ENCODE results near the gene VPS39.

Gene VPS39

DNA sequence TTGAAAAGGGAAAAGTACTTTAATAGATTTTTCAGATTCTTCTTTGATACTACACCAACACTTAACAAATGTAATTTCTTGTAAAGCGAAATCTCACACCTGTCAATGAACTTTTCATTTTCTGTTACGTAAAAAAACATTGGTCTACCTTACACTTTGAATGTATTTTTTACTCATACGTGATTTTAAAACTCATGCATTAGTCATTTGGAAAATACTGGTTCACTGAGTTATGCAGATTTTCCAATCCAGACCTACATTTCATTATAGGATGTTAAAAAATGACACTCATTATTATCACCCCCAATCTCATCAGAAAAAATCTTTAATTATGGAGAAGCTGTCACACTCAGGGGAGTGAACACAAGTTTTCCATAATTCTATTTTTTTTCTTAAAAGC is 14.7 kb downstream of the VPS39 start:
- Histone ChIP-seq H3K4me3 (IDR thresholded peaks at IDR 0.05; ENCODE audit: insufficient read depth, low read depth, low read length) (no peak overlapping the region), H3K79me2 (ENCODE audit: insufficient read depth, low read depth) (no peaks in the 10 kb centered on the region), H3K4me2 (no peak overlapping the region), H3K9ac (no peak overlapping the region), H3K4me1 (ENCODE audit: low read depth, poor library complexity, severe bottlenecking) (peaks cover 4% of the 10 kb centered on the region), H4K20me1 (ENCODE audit: insufficient read depth) (no peaks in the 10 kb centered on the region), H3K36me3 (ENCODE audit: insufficient read depth) (no peaks in the 10 kb centered on the region; the same call in 1 of the 2 replicates), H3K27ac (no peak overlapping the region), H2AFZ (ENCODE audit: low read depth) (no peak overlapping the region), H3K27me3 (ENCODE audit: insufficient read depth, low read depth) (no peaks in the 10 kb centered on the region)
- TF ChIP-seq, protein P1, sequence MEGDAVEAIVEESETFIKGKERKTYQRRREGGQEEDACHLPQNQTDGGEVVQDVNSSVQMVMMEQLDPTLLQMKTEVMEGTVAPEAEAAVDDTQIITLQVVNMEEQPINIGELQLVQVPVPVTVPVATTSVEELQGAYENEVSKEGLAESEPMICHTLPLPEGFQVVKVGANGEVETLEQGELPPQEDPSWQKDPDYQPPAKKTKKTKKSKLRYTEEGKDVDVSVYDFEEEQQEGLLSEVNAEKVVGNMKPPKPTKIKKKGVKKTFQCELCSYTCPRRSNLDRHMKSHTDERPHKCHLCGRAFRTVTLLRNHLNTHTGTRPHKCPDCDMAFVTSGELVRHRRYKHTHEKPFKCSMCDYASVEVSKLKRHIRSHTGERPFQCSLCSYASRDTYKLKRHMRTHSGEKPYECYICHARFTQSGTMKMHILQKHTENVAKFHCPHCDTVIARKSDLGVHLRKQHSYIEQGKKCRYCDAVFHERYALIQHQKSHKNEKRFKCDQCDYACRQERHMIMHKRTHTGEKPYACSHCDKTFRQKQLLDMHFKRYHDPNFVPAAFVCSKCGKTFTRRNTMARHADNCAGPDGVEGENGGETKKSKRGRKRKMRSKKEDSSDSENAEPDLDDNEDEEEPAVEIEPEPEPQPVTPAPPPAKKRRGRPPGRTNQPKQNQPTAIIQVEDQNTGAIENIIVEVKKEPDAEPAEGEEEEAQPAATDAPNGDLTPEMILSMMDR (conservative IDR thresholded peaks at IDR 0.05; ENCODE audit: low read depth, low read length) = no peak

DNA sequence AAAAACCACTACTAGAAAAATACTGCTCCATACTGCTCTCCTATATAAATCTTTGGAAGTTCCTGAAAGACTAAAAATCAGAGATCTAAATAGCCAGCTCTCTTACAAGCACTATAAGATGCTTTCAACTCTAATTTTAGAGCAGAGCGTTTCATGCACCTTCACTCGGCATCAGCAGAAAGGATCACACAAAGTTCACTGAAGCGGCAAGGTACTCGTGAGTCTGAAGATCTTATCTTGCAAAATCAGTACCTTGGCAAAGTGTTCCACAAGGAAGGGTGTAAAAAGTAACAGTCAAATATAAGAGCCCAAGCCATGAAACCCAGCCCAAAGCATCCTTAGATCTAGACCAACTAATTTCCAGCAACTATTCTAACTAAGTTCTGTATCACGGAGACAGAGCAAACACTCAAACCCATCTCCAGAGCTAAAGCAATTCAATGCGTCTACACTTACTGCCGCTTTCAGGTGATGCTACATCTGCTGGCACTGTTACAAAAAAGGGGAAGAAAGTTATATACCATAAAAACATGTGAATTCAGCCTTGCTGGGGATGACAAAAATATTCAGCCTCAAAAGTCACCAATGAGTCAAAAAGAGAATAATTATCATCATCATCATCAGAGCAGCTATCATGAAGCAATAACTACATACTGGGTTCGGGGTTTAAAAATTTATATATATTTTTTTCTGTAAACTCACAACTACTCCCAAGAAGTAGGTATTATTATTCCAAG is 16.3 kb downstream of the VPS39 start:
- Histone ChIP-seq H3K4me1 (ENCODE audit: low read depth, poor library complexity, severe bottlenecking) (peaks cover 4% of the 10 kb centered on the region), H2AFZ (ENCODE audit: low read depth) (no peak overlapping the region), H4K20me1 (ENCODE audit: insufficient read depth) (no peaks in the 10 kb centered on the region), H3K4me3 (IDR thresholded peaks at IDR 0.05; ENCODE audit: insufficient read depth, low read depth, low read length) (no peak overlapping the region), H3K27ac (no peak overlapping the region), H3K9ac (no peak overlapping the region), H3K79me2 (ENCODE audit: insufficient read depth, low read depth) (no peaks in the 10 kb centered on the region), H3K27me3 (ENCODE audit: insufficient read depth, low read depth) (no peaks in the 10 kb centered on the region), H3K36me3 (ENCODE audit: insufficient read depth) (no peaks in the 10 kb centered on the region; the same call in 1 of the 2 replicates), H3K4me2 (no peak overlapping the region)
- TF ChIP-seq, protein P1 (conservative IDR thresholded peaks at IDR 0.05; ENCODE audit: low read depth, low read length) = no peak

DNA sequence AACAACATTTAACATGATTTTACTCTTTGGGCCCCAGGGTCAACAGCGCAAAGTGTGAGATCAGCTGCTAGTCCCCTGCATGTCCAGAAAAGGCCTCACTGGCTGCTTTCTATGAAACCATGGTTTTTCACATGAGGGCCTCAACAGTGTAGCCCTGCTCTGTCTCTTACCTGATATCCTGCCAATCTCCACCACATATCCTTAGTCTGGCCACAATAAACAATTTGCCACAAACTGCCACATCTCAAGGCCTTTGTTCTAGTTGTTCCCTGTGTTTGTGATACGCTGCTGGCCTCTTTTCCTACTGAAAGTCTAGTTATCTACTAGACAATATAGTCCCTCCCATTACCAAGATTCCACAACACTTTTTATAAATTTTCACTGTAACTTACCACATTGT is 17.7 kb downstream of the VPS39 start:
- H3K4me3 ChIP-seq (IDR thresholded peaks at IDR 0.05; ENCODE audit: insufficient read depth, low read depth, low read length) = no peak overlapping the region
- H3K4me1 ChIP-seq (ENCODE audit: low read depth, poor library complexity, severe bottlenecking) = peaks cover 4% of the 10 kb centered on the region
- H3K27me3 ChIP-seq (ENCODE audit: insufficient read depth, low read depth) = no peaks in the 10 kb centered on the region
- H2AFZ ChIP-seq (ENCODE audit: low read depth) = no peak overlapping the region
- no peaks in the 10 kb centered on the region for H3K79me2 ChIP-seq (ENCODE audit: insufficient read depth, low read depth)
- no peaks in the 10 kb centered on the region for H4K20me1 ChIP-seq (ENCODE audit: insufficient read depth)
- H3K9ac ChIP-seq = no peak overlapping the region
- no peaks in the 10 kb centered on the region; the same call in 1 of the 2 replicates for H3K36me3 ChIP-seq (ENCODE audit: insufficient read depth)
- TF ChIP-seq, protein P1 (conservative IDR thresholded peaks at IDR 0.05; ENCODE audit: low read depth, low read length) = no peak
- H3K4me2 ChIP-seq = no peak overlapping the region
- no peak overlapping the region for H3K27ac ChIP-seq

DNA sequence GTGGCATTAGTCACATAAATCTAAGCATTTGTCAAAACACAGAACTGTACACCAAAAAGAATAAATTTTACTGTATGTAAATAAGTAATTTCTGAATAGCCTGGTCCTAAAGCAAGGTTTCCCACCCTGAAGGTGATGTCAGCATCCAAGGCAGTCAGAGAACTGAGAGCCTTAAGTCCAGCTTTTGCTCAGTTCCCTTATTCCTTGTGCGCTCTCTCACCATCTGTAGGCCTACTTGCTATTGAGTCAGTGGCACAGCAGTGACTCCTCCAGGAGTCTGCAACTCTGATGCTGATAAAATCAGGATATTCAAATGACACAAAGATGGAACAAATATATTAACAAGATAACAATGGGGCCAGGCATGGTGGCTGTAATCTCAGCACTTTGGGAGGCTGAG is 22.3 kb downstream of the VPS39 start:
- no peak overlapping the region for H3K27ac ChIP-seq
- peaks cover 4% of the 10 kb centered on the region for H3K4me1 ChIP-seq (ENCODE audit: low read depth, poor library complexity, severe bottlenecking)
- H2AFZ ChIP-seq (ENCODE audit: low read depth) = no peak overlapping the region
- H4K20me1 ChIP-seq (ENCODE audit: insufficient read depth) = no peaks in the 10 kb centered on the region
- H3K27me3 ChIP-seq (ENCODE audit: insufficient read depth, low read depth) = no peaks in the 10 kb centered on the region
- no peak overlapping the region for H3K4me3 ChIP-seq (IDR thresholded peaks at IDR 0.05; ENCODE audit: insufficient read depth, low read depth, low read length)
- no peak overlapping the region for H3K4me2 ChIP-seq
- H3K36me3 ChIP-seq (ENCODE audit: insufficient read depth) = no peaks in the 10 kb centered on the region; the same call in 1 of the 2 replicates
- no peaks in the 10 kb centered on the region for H3K79me2 ChIP-seq (ENCODE audit: insufficient read depth, low read depth)
- H3K9ac ChIP-seq = no peak overlapping the region
- TF ChIP-seq, protein P1 (conservative IDR thresholded peaks at IDR 0.05; ENCODE audit: low read depth, low read length) = no peak

Measured in KMS-11 (cell line).